Activated CD8-positive, alpha-beta T cell treated with anti-CD3 and anti-CD28 coated beads for 36 hours (primary cell): ENCODE measurements around the gene ASAP2. TPM values are rescaled to one million over a fixed set of nuclear protein-coding genes. Genes with fewer than 3 reads are reported as not detected.

ENCODE experiments used
- ATAC-seq: fragments of 200-7000 bp; cut with Tn5 transposase; one replicate; pipeline ENCODE4 v1.10.0; 2021; ENCODE audit warnings: mild to moderate bottlenecking, moderate library complexity
- CTCF ChIA-PET: fragments of 350-600 bp; sonication (Branson Sonifier 250); formaldehyde crosslinking; loops from one replicate; lab custom pipeline; 2021; ENCODE audit warnings: antibody characterized with exemption; lab: Charles Lee
- POLR2A ChIA-PET: fragments of 350-600 bp; sonication (Branson Sonifier 250); formaldehyde crosslinking; loops from one replicate; lab custom pipeline; 2021; ENCODE audit warnings: antibody characterized with exemption; lab: Charles Lee
- DNase-seq: peaks from one replicate; pipeline ENCODE4 v3.0.0-alpha.2; 2020
- H3K27ac Mint-ChIP-seq: one replicate; pipeline ENCODE4 v1.8.0; 2021; ENCODE audit warnings: mild to moderate bottlenecking, mixed read lengths
- H3K27me3 Mint-ChIP-seq: one replicate; pipeline ENCODE4 v1.8.0; 2021; ENCODE audit warnings: mixed read lengths
- H3K36me3 Mint-ChIP-seq: one replicate; pipeline ENCODE4 v1.8.0; 2021; ENCODE audit warnings: low read depth, mixed read lengths
- H3K4me1 Mint-ChIP-seq: one replicate; pipeline ENCODE4 v1.8.0; 2021; ENCODE audit warnings: low read depth, mixed read lengths
- H3K4me3 Mint-ChIP-seq: one replicate; pipeline ENCODE4 v1.8.0; 2021; ENCODE audit warnings: mild to moderate bottlenecking, moderate library complexity, mixed read lengths
- H3K9me3 Mint-ChIP-seq: one replicate; pipeline ENCODE4 v1.8.0; 2021; ENCODE audit warnings: mixed read lengths
- intact Hi-C: fragments of 100-400 bp; cut with micrococcal nuclease; formaldehyde crosslinking; loops from one replicate; pipeline ENCODE4 v1.10.0; 2022
- total RNA-seq, 2 experiments: library from RNA; stranded (reverse); gene quantifications; one replicate each; pipeline ENCODE4 v1.2.3, GENCODE V29; 2021
- TF ChIP-seq, protein P1 (sequence below): fragments of 200-600 bp; IDR thresholded peaks from one replicate; pipeline ENCODE4 v1.8.0; 2022; ENCODE audit warnings: antibody characterized with exemption, mild to moderate bottlenecking

The ASAP2 gene
- total RNA-seq, 2 experiments from 2014 or later = not detected

DNA sequence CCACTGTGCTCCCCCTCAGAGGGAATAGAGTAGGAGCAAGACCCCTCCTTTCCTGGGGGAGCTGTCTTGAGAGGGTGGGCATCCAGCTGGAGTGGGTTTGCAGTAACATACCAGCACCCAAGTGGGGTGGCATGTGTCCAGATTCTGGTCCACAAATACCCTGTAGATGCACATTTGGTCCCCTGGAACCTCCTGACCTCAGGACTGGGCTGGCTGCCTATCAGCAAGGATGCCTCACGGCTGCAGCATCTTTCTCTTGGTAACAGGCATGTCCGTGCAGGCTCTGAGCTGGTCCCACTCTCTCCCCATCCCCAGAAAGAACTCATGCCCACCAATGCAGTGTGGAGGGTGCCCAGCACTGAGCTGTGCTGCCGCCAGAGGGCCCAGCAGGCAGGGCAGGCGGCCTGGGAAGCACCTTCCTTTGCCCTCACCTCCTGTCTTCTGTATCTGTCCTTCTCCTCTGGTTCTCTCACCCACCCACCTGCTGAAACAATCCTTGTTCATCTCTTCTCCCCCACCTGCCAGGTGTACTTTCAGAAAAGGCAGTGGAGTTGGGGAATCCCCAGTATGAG is 169.3 kb downstream of the ASAP2 start:
- Mint-ChIP-seq H3K9me3 (no peaks in the 10 kb centered on the region), H3K4me3 (no peak overlapping the region), H3K4me1 (no peaks in the 10 kb centered on the region), H3K36me3 (no peaks in the 10 kb centered on the region), H3K27ac (no peak overlapping the region), H3K27me3 (peaks cover 2% of the 10 kb centered on the region)
- DNase-seq = no peak
- intact Hi-C loops = no loop called here
- ChIA-PET POLR2A (no interaction called here), CTCF (no interaction called here)
- ATAC-seq = no peak
- TF ChIP-seq, protein P1, sequence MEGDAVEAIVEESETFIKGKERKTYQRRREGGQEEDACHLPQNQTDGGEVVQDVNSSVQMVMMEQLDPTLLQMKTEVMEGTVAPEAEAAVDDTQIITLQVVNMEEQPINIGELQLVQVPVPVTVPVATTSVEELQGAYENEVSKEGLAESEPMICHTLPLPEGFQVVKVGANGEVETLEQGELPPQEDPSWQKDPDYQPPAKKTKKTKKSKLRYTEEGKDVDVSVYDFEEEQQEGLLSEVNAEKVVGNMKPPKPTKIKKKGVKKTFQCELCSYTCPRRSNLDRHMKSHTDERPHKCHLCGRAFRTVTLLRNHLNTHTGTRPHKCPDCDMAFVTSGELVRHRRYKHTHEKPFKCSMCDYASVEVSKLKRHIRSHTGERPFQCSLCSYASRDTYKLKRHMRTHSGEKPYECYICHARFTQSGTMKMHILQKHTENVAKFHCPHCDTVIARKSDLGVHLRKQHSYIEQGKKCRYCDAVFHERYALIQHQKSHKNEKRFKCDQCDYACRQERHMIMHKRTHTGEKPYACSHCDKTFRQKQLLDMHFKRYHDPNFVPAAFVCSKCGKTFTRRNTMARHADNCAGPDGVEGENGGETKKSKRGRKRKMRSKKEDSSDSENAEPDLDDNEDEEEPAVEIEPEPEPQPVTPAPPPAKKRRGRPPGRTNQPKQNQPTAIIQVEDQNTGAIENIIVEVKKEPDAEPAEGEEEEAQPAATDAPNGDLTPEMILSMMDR = no peak

DNA sequence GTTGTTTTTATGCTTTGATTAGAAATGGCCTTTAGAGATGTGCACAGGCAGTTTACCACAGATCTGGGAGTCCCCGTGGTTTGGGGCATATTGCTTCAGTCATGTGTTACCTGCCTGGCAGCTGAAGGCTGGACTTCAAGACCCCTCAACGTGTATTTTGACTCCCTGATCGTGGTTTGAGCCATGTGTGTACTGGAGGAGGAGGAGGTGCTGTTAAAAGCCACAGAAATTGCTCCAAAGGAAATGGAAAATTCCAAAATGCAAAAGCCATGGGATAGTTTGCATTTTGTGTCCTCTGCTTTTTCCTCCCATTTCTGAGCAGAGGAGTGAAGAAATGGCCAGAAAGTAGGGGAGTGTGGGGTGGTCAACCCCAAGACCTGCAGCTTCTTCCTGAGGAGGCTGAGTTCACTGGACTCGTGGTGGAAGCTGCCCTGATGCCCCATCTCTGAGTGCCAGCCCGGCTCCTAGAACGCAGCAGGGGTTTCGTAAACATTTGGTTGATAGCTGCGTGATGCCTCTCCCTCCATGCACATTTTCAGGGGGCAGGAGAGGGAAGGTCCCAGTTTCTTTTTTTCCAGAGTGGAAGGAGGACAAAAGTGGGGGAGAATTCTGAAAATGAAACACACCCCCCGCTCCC is 171.0 kb downstream of the ASAP2 start:
- Mint-ChIP-seq H3K4me3 (no peak overlapping the region), H3K27me3 (no peaks in the 10 kb centered on the region), H3K27ac (no peak overlapping the region), H3K9me3 (no peaks in the 10 kb centered on the region), H3K36me3 (no peaks in the 10 kb centered on the region), H3K4me1 (no peaks in the 10 kb centered on the region)
- DNase-seq = no peak
- ChIA-PET POLR2A (no interaction called here), CTCF (no interaction called here)
- TF ChIP-seq, protein P1 = no peak
- ATAC-seq = no peak
- intact Hi-C loops = no loop called here

DNA sequence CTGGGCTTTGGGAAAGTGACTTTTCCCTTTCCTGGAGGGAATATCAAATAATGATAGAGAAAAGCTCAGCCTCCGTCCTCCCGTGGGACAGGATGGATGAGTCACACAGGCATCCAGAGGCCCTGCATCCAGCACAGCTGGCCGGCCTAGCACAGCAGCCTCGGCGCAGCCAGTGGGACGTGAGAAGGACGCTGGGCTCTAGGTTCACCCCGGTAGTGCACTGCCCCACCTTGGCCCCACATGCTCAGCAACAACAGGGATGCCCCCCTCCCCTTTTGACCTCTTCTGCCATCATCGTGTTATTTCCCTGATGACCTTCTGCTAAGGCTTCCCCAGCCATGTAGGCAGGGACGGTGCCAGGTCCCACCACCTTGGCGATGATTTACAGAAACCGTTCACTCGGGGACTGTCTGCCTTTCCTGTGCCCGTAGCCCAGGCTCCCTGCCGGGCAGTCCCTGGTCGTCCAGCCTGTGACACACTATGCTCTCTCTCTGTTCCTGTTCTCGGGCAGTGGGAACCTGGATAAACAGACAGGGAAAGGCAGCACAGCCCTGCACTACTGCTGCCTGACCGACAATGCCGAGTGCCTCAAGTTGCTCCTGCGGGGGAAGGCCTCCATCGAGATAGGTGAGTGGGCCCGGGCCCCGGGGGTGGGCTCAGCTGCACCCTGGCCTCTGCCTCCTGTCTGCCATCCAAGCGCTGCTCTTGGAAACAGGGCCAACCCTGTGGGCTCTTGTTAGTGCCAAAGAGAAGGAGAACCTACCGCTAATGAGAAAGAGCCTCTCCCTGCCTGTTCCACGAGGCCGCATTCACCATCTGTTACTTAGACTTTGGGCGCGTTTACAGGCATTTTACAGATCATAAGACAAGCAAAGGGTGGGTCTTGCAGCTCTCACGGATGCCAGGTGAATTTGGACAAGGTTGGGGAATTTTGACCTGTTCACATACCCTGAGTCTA is 172.1 kb downstream of the ASAP2 start:
- intact Hi-C loops = no loop called here
- ChIA-PET CTCF (no interaction called here), POLR2A (no interaction called here)
- no peak overlapping the region for H3K4me3 Mint-ChIP-seq
- TF ChIP-seq, protein P1 = no peak
- no peak overlapping the region for H3K27ac Mint-ChIP-seq
- no peaks in the 10 kb centered on the region for H3K9me3 Mint-ChIP-seq
- H3K36me3 Mint-ChIP-seq = no peaks in the 10 kb centered on the region
- H3K4me1 Mint-ChIP-seq = no peaks in the 10 kb centered on the region
- no peak for ATAC-seq
- no peak for DNase-seq
- H3K27me3 Mint-ChIP-seq = no peaks in the 10 kb centered on the region

DNA sequence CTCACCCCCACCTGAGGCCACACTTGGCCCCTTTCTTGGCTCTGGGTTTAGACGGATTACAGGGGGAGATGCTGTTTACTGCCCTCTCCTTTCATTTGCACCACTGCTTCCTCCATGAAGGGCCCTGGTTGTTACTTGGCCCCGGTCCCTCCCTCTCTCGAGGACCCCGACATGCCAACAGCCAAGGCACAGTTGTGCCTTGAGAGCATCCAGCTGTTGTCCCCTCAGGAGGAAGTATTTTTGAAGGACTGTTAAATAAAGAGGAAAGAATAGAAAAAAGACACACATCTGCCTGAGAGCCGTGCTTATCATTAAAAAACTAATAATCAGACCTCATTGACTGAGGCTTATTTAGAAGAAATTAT is 172.8 kb downstream of the ASAP2 start:
- Mint-ChIP-seq H3K4me1 (no peaks in the 10 kb centered on the region), H3K27ac (no peak overlapping the region), H3K4me3 (no peak overlapping the region), H3K27me3 (no peaks in the 10 kb centered on the region), H3K36me3 (no peaks in the 10 kb centered on the region), H3K9me3 (no peaks in the 10 kb centered on the region)
- no peak for DNase-seq
- ChIA-PET POLR2A (no interaction called here), CTCF (no interaction called here)
- TF ChIP-seq, protein P1 = no peak
- ATAC-seq = no peak
- intact Hi-C loops = no loop called here
